Fibroblast of lung (primary cell): ENCODE measurements around the gene HMX1. TPM values are rescaled to one million over a fixed set of nuclear protein-coding genes. Genes with fewer than 3 reads are reported as not detected.

Experiments used
- DNase-seq, 2 donors: peaks; one replicate each; pipeline versions ENCODE4 v3.0.0 to v3.0.0-alpha.2; 2010; ENCODE audit warnings: low read depth in 2 of 2
- H2AFZ ChIP-seq: 2 replicates; pipeline ENCODE4 v1.5.1; 2012; ENCODE audit warnings: low read length, control low read depth, inconsistent platforms
- H3K27ac ChIP-seq: 2 replicates; pipeline ENCODE4 v1.5.1; 2011; ENCODE audit warnings: low read length, control low read depth; ENCODE audit not compliant: insufficient read depth
- H3K27me3 ChIP-seq: 2 replicates; pipeline ENCODE4 v1.5.1; 2011; ENCODE audit warnings: mild to moderate bottlenecking, low read length; ENCODE audit not compliant: control insufficient read depth, insufficient read depth
- H3K36me3 ChIP-seq: 2 replicates; pipeline ENCODE4 v1.5.1; 2011; ENCODE audit warnings: low read length; ENCODE audit not compliant: control insufficient read depth, insufficient read depth
- H3K4me1 ChIP-seq: 2 replicates; pipeline ENCODE4 v1.5.1; 2011; ENCODE audit warnings: low read length; ENCODE audit not compliant: control insufficient read depth, insufficient read depth; ENCODE audit errors: extremely low read depth
- H3K4me2 ChIP-seq: 2 replicates; pipeline ENCODE4 v1.5.1; 2011; ENCODE audit warnings: low read length, control low read depth; ENCODE audit not compliant: insufficient read depth; ENCODE audit errors: extremely low read depth
- H3K4me3 ChIP-seq, 4 experiments: fragments of 200-600 bp in 1 of 4; sonication (generic) in 1 of 4; replicated peaks in 1 of 4; 2 replicates each; pipeline ENCODE4 v1.5.1; 2011 to 2016; ENCODE audit warnings: low read length in 4 of 4, low read depth in 3 of 4, mild to moderate bottlenecking in 3 of 4, control low read depth in 2 of 4, inconsistent platforms in 1 of 4, mixed read lengths in 1 of 4; ENCODE audit not compliant: insufficient read depth in 1 of 4; ENCODE audit errors: control extremely low read depth in 1 of 4
- H3K79me2 ChIP-seq: 2 replicates; pipeline ENCODE4 v1.5.1; 2012; ENCODE audit warnings: mild to moderate bottlenecking, low read length, inconsistent platforms; ENCODE audit not compliant: control insufficient read depth, insufficient read depth
- H3K9ac ChIP-seq: 2 replicates; pipeline ENCODE4 v1.5.1; 2011; ENCODE audit warnings: mild to moderate bottlenecking, low read length, control low read depth; ENCODE audit not compliant: insufficient read depth
- H3K9me3 ChIP-seq: 2 replicates; pipeline ENCODE4 v1.5.1; 2012; ENCODE audit warnings: low read depth, low read length; ENCODE audit not compliant: control insufficient read depth, insufficient read depth
- H4K20me1 ChIP-seq: 2 replicates; pipeline ENCODE4 v1.5.1; 2011; ENCODE audit warnings: low read length; ENCODE audit not compliant: control insufficient read depth, insufficient read depth; ENCODE audit errors: extremely low read depth
- CTCF ChIP-seq, 2 donors: IDR thresholded peaks in 1 of 2; conservative IDR thresholded peaks in 1 of 2; 1 replicate in 1 of 2; 2 replicates in 1 of 2; pipeline ENCODE4 v1.5.1; 2011 to 2012; ENCODE audit warnings: low read length in 2 of 2, control low read depth in 1 of 2, inconsistent platforms in 1 of 2, low read depth in 1 of 2, mild to moderate bottlenecking in 1 of 2
- EZH2 ChIP-seq: IDR thresholded peaks from 2 replicates; pipeline ENCODE4 v1.5.1; 2012; ENCODE audit warnings: low read length, control low read depth, mild to moderate bottlenecking; ENCODE audit errors: missing control alignments
- polyA plus RNA-seq, 2 donors: library from polyadenylated mRNA; depleted of rRNA in 1 of 2; stranded (reverse) in 1 of 2; unstranded in 1 of 2; fragments of >200 nt; gene quantifications; 2 replicates each; pipeline ENCODE4 v1.2.1, GENCODE V29; 2011 to 2012; ENCODE audit warnings: missing spikeins in 1 of 2
- total RNA-seq: library from RNA; depleted of rRNA; stranded (reverse); fragments of >200 nt; gene quantifications from 2 replicates; pipeline ENCODE4 v1.2.1, GENCODE V29; 2014

The HMX1 gene
- total and polyA plus RNA-seq, 2 donors (not counting 1 experiment from before 2014, with no cell fraction given), result not detected

DNA sequence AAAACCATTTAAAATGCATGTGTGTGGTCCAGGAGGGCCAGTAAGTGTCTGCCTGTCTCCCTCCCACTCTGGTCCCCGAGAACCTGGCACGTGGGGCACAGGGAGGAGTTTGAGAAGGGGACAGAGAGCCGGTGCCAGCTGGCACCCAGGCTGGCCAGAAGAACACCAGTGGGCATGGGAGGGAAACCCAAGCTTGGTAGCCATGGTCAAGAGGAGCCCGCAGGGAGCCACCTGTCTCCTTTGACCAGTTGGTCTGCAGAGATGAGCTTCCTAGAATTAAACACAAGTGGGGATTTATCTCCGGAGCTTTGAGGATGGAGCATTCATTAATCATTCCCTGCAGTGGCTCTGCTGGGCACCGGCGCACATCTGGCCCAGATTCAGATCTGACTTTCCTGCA is 41.6 kb downstream of the HMX1 start:
- DNase-seq, result no peak
- no peak overlapping the region for H3K4me2 ChIP-seq

GRCh38 chr4:8829584-8829983 is 42.1 kb downstream of the HMX1 start:
- no peak overlapping the region for H3K9ac ChIP-seq
- TF ChIP-seq EZH2 (no peak), CTCF (conservative IDR thresholded peaks at IDR 0.05 in 1 of 2, IDR thresholded peaks at IDR 0.05 in 1 of 2; ENCODE audit: low read depth in 1 of 2, low read length in 2 of 2) (no peak)
- no peaks in the 10 kb centered on the region for H3K36me3 ChIP-seq
- H2AFZ ChIP-seq, result no peak overlapping the region
- no peak for DNase-seq
- H3K27me3 ChIP-seq, result no peaks in the 10 kb centered on the region
- H4K20me1 ChIP-seq, result no peaks in the 10 kb centered on the region
- H3K4me1 ChIP-seq, result no peaks in the 10 kb centered on the region
- no peak overlapping the region for H3K4me3 ChIP-seq
- H3K79me2 ChIP-seq, result no peaks in the 10 kb centered on the region
- no peak overlapping the region for H3K27ac ChIP-seq
- H3K9me3 ChIP-seq, result no peaks in the 10 kb centered on the region
- no peak overlapping the region for H3K4me2 ChIP-seq

More for the DNA sequence above, 41.6 kb downstream of the HMX1 start:
- Histone ChIP-seq H3K79me2 (no peaks in the 10 kb centered on the region), H3K9ac (no peak overlapping the region), H3K9me3 (no peaks in the 10 kb centered on the region), H3K4me3 (no peak overlapping the region), H2AFZ (no peak overlapping the region), H4K20me1 (no peaks in the 10 kb centered on the region), H3K27me3 (no peaks in the 10 kb centered on the region), H3K36me3 (no peaks in the 10 kb centered on the region), H3K27ac (no peak overlapping the region), H3K4me1 (no peaks in the 10 kb centered on the region)
- TF ChIP-seq EZH2, result no peak
- TF ChIP-seq CTCF (conservative IDR thresholded peaks at IDR 0.05 in 1 of 2, IDR thresholded peaks at IDR 0.05 in 1 of 2; ENCODE audit: low read depth in 1 of 2, low read length in 2 of 2), result no peak

DNA sequence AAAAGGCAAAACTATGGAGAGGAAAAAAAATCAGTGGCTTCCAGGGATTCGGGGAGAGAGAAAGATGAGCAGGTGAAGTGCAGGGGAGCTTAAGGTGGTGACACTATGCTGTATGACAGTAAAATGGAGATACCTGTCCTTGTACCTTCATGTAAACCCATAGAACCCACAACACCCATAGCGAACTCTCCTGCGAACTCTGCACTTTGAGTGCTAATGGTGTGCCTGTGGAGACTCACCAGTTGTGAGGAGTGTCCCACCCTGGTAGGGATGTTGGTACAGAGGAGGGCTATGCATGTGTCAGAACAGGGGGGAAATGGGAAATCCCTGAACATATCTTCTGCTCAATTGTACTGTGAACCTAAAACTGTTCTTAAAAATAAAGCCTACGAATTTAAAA is 42.8 kb downstream of the HMX1 start:
- H3K27ac ChIP-seq, result no peak overlapping the region
- DNase-seq, result no peak
- H4K20me1 ChIP-seq, result no peaks in the 10 kb centered on the region
- no peak overlapping the region for H3K4me3 ChIP-seq
- no peaks in the 10 kb centered on the region for H3K9me3 ChIP-seq
- H2AFZ ChIP-seq, result no peak overlapping the region
- H3K4me1 ChIP-seq, result no peaks in the 10 kb centered on the region
- no peaks in the 10 kb centered on the region for H3K27me3 ChIP-seq
- H3K36me3 ChIP-seq, result no peaks in the 10 kb centered on the region
- no peak overlapping the region for H3K4me2 ChIP-seq
- TF ChIP-seq CTCF (conservative IDR thresholded peaks at IDR 0.05 in 1 of 2, IDR thresholded peaks at IDR 0.05 in 1 of 2; ENCODE audit: low read depth in 1 of 2, low read length in 2 of 2) (no peak), EZH2 (no peak)
- H3K9ac ChIP-seq, result no peak overlapping the region
- H3K79me2 ChIP-seq, result no peaks in the 10 kb centered on the region
